H1 (cell line): ENCODE results near the gene VPS18. TPM values are rescaled to one million over a fixed set of nuclear protein-coding genes. Genes with fewer than 3 reads are reported as not detected.
A peak's percentile ranks its signal among the peaks of the same experiment; 100 is the strongest.

Source experiments
- CTCF ChIA-PET: fragments of 300-600 bp; sonication (Branson Sonifier 250); formaldehyde crosslinking; loops from one replicate; lab custom pipeline; 2021; ENCODE audit not compliant: partially characterized antibody; lab: Charles Lee
- POLR2A ChIA-PET: fragments of 300-600 bp; sonication (Branson Sonifier 250); formaldehyde crosslinking; loops from one replicate; lab custom pipeline; 2021; ENCODE audit warnings: inconsistent platforms; ENCODE audit not compliant: partially characterized antibody; lab: Charles Lee
- DNase-seq, 2 experiments: peaks; one replicate each; pipeline versions ENCODE4 v3.0.0 to v3.0.0-alpha.2; 2010 to 2022; ENCODE audit warnings: low spot score in 2 of 2, low read depth in 1 of 2, mixed read lengths in 1 of 2
- FAIRE-seq: peaks from 2 replicates; lab custom pipeline; 2011; peaks lifted over from hg19 to GRCh38; lab: Jason Lieb, UNC
- H2AFZ ChIP-seq: 2 replicates; pipeline ENCODE4 v1.8.1; 2012; ENCODE audit warnings: low read length, inconsistent platforms
- H2AK5ac ChIP-seq: 2 replicates; pipeline ENCODE4 v1.6.1; 2013; ENCODE audit warnings: low read depth, low read length
- H2BK120ac ChIP-seq: replicated peaks from 2 replicates; pipeline ENCODE3; 2013; ENCODE audit warnings: low read depth, low read length, inconsistent platforms
- H2BK12ac ChIP-seq: 2 replicates; pipeline ENCODE4 v1.6.1; 2013; ENCODE audit warnings: low read depth, low read length
- H2BK15ac ChIP-seq: 2 replicates; pipeline ENCODE4 v1.6.1; 2013; ENCODE audit warnings: low read length
- H2BK20ac ChIP-seq: 2 replicates; pipeline ENCODE4 v1.6.1; 2013; ENCODE audit warnings: low read length
- H2BK5ac ChIP-seq: 2 replicates; pipeline ENCODE4 v1.6.1; 2013; ENCODE audit warnings: low read depth, low read length
- H3K14ac ChIP-seq: 2 replicates; pipeline ENCODE4 v1.6.1; 2013; ENCODE audit warnings: inconsistent platforms; ENCODE audit not compliant: insufficient read length
- H3K18ac ChIP-seq: 2 replicates; pipeline ENCODE4 v1.6.1; 2013; ENCODE audit warnings: low read length; ENCODE audit errors: extremely low read depth
- H3K23ac ChIP-seq: 2 replicates; pipeline ENCODE4 v1.6.1; 2013; ENCODE audit warnings: inconsistent platforms; ENCODE audit not compliant: insufficient read length
- H3K23me2 ChIP-seq: 2 replicates; pipeline ENCODE4 v1.6.1; 2013; ENCODE audit warnings: low read depth, low read length
- H3K27ac ChIP-seq: 2 replicates; pipeline ENCODE4 v1.6.1; 2011; ENCODE audit warnings: low read depth, low read length, inconsistent platforms
- H3K27me3 ChIP-seq, 4 experiments: replicated peaks in 1 of 4; 1 replicate in 1 of 4; 2 replicates in 3 of 4; pipeline versions ENCODE4 v1.6.1 to v1.8.1; 2011 to 2013; ENCODE audit warnings: low read length in 3 of 4, mild to moderate bottlenecking in 3 of 4, inconsistent platforms in 2 of 4, mixed read lengths in 2 of 4, moderate library complexity in 1 of 4; ENCODE audit not compliant: control insufficient read depth in 3 of 4, insufficient read depth in 3 of 4; ENCODE audit errors: extremely low read depth in 1 of 4
- H3K36me3 ChIP-seq, 4 experiments: 2 replicates each; pipeline versions ENCODE4 v1.6.1 to v1.8.1; 2011 to 2013; ENCODE audit warnings: mild to moderate bottlenecking in 4 of 4, low read length in 3 of 4, moderate library complexity in 2 of 4, control low read depth in 1 of 4, inconsistent platforms in 1 of 4; ENCODE audit not compliant: insufficient read depth in 4 of 4, control insufficient read depth in 2 of 4
- H3K4ac ChIP-seq: replicated peaks from 2 replicates; pipeline ENCODE3; 2013; ENCODE audit warnings: low read length, low read depth, mixed read lengths, inconsistent platforms; ENCODE audit not compliant: insufficient read length
- H3K4me1 ChIP-seq, 4 experiments: replicated peaks in 1 of 4; 1 replicate in 1 of 4; 2 replicates in 3 of 4; pipeline versions ENCODE4 v1.6.1 to v1.8.1; 2011 to 2013; ENCODE audit warnings: low read length in 3 of 4, inconsistent platforms in 2 of 4, mixed read lengths in 1 of 4; ENCODE audit not compliant: insufficient read depth in 4 of 4, control insufficient read depth in 3 of 4
- H3K4me2 ChIP-seq, 2 experiments: 2 replicates each; pipeline versions ENCODE4 v1.6.1 to v1.8.1; 2011 to 2013; ENCODE audit warnings: low read depth in 2 of 2, low read length in 2 of 2, control low read depth in 1 of 2, inconsistent platforms in 1 of 2, mild to moderate bottlenecking in 1 of 2; ENCODE audit not compliant: insufficient read depth in 1 of 2
- H3K4me3 ChIP-seq, 4 experiments: fragments of 200-600, 300-600 bp in 1 of 4; sonication (generic), shearing (Covaris generic), sonication (Bioruptor Twin) in 1 of 4; 2 replicates each; pipeline versions ENCODE4 v1.5.1 to v1.8.1; 2011 to 2016; ENCODE audit warnings: low read length in 4 of 4, low read depth in 3 of 4, control low read depth in 2 of 4, inconsistent platforms in 2 of 4, mild to moderate bottlenecking in 2 of 4, mixed read lengths in 1 of 4, moderate library complexity in 1 of 4; ENCODE audit not compliant: insufficient read depth in 2 of 4; ENCODE audit errors: extremely low read depth in 1 of 4
- H3K56ac ChIP-seq: replicated peaks from 2 replicates; pipeline ENCODE3; 2013; ENCODE audit warnings: low read depth, mild to moderate bottlenecking, mixed read lengths, low read length, inconsistent platforms; ENCODE audit not compliant: insufficient read length
- H3K79me1 ChIP-seq: 2 replicates; pipeline ENCODE4 v1.6.1; 2013; ENCODE audit warnings: low read depth, low read length, control low read depth
- H3K79me2 ChIP-seq, 2 experiments: 2 replicates each; pipeline versions ENCODE4 v1.6.1 to v1.8.1; 2012 to 2013; ENCODE audit warnings: low read length in 2 of 2, mild to moderate bottlenecking in 2 of 2, inconsistent platforms in 1 of 2; ENCODE audit not compliant: insufficient read depth in 2 of 2, control insufficient read depth in 1 of 2
- H3K9ac ChIP-seq, 4 experiments: replicated peaks in 1 of 4; 1 replicate in 1 of 4; 2 replicates in 3 of 4; pipeline versions ENCODE4 v1.6.1 to v1.8.1; 2011 to 2013; ENCODE audit warnings: low read depth in 3 of 4, low read length in 3 of 4, control low read depth in 2 of 4, mild to moderate bottlenecking in 2 of 4, moderate library complexity in 2 of 4, inconsistent platforms in 1 of 4; ENCODE audit errors: extremely low read depth in 1 of 4
- H3K9me3 ChIP-seq, 2 experiments: 2 replicates each; pipeline versions ENCODE4 v1.6.1 to v1.8.1; 2012 to 2013; ENCODE audit warnings: mild to moderate bottlenecking in 2 of 2, moderate library complexity in 2 of 2, control low read depth in 1 of 2, inconsistent platforms in 1 of 2, low read depth in 1 of 2, low read length in 1 of 2, mixed read lengths in 1 of 2; ENCODE audit not compliant: insufficient read depth in 2 of 2
- H4K20me1 ChIP-seq, 2 experiments: replicated peaks in 1 of 2; 2 replicates each; pipeline versions ENCODE3 to v1.8.1; 2011 to 2013; ENCODE audit warnings: inconsistent platforms in 2 of 2, low read length in 2 of 2, mild to moderate bottlenecking in 1 of 2; ENCODE audit not compliant: insufficient read depth in 2 of 2, control insufficient read depth in 1 of 2
- H4K5ac ChIP-seq: 2 replicates; pipeline ENCODE4 v1.6.1; 2013; ENCODE audit warnings: low read length, low read depth, mixed read lengths, inconsistent platforms; ENCODE audit not compliant: insufficient read length
- H4K8ac ChIP-seq: 2 replicates; pipeline ENCODE4 v1.8.0; 2013; ENCODE audit warnings: mild to moderate bottlenecking, moderate library complexity, low read length, inconsistent platforms; ENCODE audit not compliant: insufficient read depth; ENCODE audit errors: extremely low read depth
- H4K91ac ChIP-seq: replicated peaks from 2 replicates; pipeline ENCODE3; 2013; ENCODE audit warnings: low read length, mixed read lengths, inconsistent platforms; ENCODE audit not compliant: insufficient read length
- CBX8 ChIP-seq: fragments of 300-800, 300-1000 bp; sonication (generic); IDR thresholded peaks from 2 replicates; pipeline ENCODE4 v1.7.1; 2016; ENCODE audit warnings: low read depth, low read length, borderline replicate concordance
- JUN ChIP-seq: IDR thresholded peaks from 2 replicates; pipeline ENCODE4 v1.6.1; 2011; ENCODE audit warnings: low read depth, mild to moderate bottlenecking, improper control_type of control experiment, low read length
- JUND ChIP-seq: IDR thresholded peaks from 2 replicates; pipeline ENCODE4 v1.6.1; 2011; ENCODE audit warnings: mild to moderate bottlenecking, improper control_type of control experiment, low read length
- KDM1A ChIP-seq: fragments of 200-600, 300-600 bp; sonication (generic); IDR thresholded peaks from 2 replicates; pipeline ENCODE4 v1.7.1; 2016; ENCODE audit warnings: mild to moderate bottlenecking, low read length, borderline replicate concordance
- POLR2A ChIP-seq, 2 experiments: IDR thresholded peaks; 1 replicate in 1 of 2; 2 replicates in 1 of 2; pipeline ENCODE4 v1.6.1; 2011; ENCODE audit warnings: low read depth in 2 of 2, low read length in 2 of 2, mild to moderate bottlenecking in 2 of 2; ENCODE audit errors: control extremely low read depth in 1 of 2
- TEAD4 ChIP-seq: IDR thresholded peaks from 2 replicates; pipeline ENCODE4 v1.6.1; 2012; ENCODE audit warnings: low read depth, low read length, inconsistent platforms, mixed read lengths
- WGBS, 2 experiments: shearing (Covaris generic) in 1 of 2; methylation state at CpG; one replicate each; pipeline versions ENCODE4 v1.1.6 to v1.1.7; 2013 to 2015; ENCODE audit warnings: low lambda C conversion rate in 2 of 2, mixed read lengths in 2 of 2, inconsistent platforms in 1 of 2, low coverage in 1 of 2, missing lambda C conversion rate in 1 of 2; ENCODE audit not compliant: insufficient replicate concordance in 2 of 2, insufficient coverage in 1 of 2, insufficient read length in 1 of 2; ENCODE audit errors: extremely low coverage in 1 of 2, missing lambda C conversion rate in 1 of 2; 5-methylcytosine and 5-hydroxymethylcytosine counted together
- polyA plus RNA-seq, 7 experiments: library from polyadenylated mRNA; depleted of rRNA in 3 of 7; stranded (reverse) in 5 of 7; unstranded in 2 of 7; fragments of >200 nt in 5 of 7; fragments of 200-250 nt in 2 of 7; gene quantifications; 1 replicate in 5 of 7; 2 replicates in 1 of 7; 4 replicates in 1 of 7; pipeline versions ENCODE4 v1.2.1 to v1.2.3, GENCODE V29; 2011 to 2013; ENCODE audit warnings: missing spikeins in 2 of 7, mixed read lengths in 2 of 7
- total RNA-seq: library from RNA; stranded (reverse); fragmentation: NEBNext Ultra II Directional; extraction: Animal tissue kit (Norgen Biotek cat#: 25700); gene quantifications from 2 replicates; pipeline ENCODE4 v1.2.1, GENCODE V29; 2021

The VPS18 gene
- total and polyA plus RNA-seq, 2 of the 8 experiments (the other 6 are each of a cell fraction or from before 2014, with no cell fraction given), result 28.9 to 32.7 TPM

DNA sequence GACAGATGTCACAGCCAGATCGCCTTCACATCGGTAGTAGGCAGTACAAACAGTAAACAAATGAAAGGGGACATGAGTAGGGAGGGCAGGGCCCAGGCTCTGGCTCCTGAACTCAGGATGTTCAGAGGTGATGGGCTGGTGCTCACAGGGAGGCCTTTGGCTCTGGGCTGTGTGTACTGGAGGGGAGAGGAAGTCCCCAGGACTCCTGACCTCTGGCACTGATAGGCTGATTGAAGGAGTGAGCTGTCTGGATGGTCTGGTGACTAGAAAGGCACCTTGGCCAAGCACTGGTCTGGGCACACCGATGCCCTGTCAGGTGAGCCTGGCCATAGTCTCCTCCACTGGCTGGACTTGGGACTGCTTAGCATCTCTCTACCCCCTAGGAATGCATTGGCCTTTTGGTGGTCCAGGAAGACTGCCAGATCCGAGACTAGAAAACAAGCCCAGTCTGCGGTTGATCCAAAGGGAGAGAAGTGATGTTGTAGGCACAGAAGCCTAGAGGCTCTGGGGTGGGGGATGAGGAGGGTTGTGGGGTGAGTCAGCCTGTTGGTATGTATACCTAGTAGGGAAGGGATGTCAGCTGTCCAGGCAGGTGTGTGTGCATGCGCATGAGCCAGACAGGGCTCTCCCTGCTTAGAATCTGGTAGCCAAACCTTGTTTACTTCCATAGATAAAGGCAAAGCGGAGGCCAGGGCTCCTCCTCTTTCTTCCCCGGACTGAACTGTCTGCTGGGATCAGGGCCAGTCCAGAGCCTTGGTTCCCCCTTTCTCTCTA is 48.6 kb upstream of the VPS18 start:
- H4K91ac ChIP-seq, result no peak overlapping the region
- H3K9ac ChIP-seq, result peak overlapping the region in 1 of 4 experiments; percentile 16; a peak in 2 of 7 replicates
- no peak for TF ChIP-seq KDM1A
- 0 out of 2 replicates have a peak, but pooled peaks have one; percentile 36 for TF ChIP-seq JUN
- no peak for TF ChIP-seq CBX8
- 0 out of 2 replicates have a peak, but pooled peaks have one; percentile 36 for TF ChIP-seq TEAD4
- TF ChIP-seq JUND, result peak; percentile 86
- peak in 1 of 2 experiments; percentile 53; a peak in 2 of 3 replicates for TF ChIP-seq POLR2A (IDR thresholded peaks at IDR 0.05; ENCODE audit: control extremely low read depth in 1 of 2, low read depth in 2 of 2, low read length in 2 of 2)
- no peak overlapping the region for H3K56ac ChIP-seq
- DNase-seq (no peak), FAIRE-seq (no peak)
- no peak overlapping the region for H4K5ac ChIP-seq
- no peak overlapping the region for H3K18ac ChIP-seq
- 87% methylated on average over 8 of the region's 8 CpGs; no CpG with 5 or more reads in 1 of the 2 experiments for WGBS, 2 experiments
- peaks cover 13% of the 10 kb centered on the region for H3K23me2 ChIP-seq
- no peak overlapping the region for H3K4ac ChIP-seq
- H3K4me1 ChIP-seq, result peaks cover 0 to 26% (median 15%) of the 10 kb centered on the region in 4 experiments; a peak in 6 of 7 replicates
- no peak overlapping the region for H4K8ac ChIP-seq
- H2BK15ac ChIP-seq, result no peak overlapping the region
- H2BK12ac ChIP-seq, result peak overlapping the region; percentile 35; the same call in 1 of the 2 replicates
- H3K9me3 ChIP-seq, result no peaks in the 10 kb centered on the region
- no peak overlapping the region for H2BK120ac ChIP-seq
- POLR2A ChIA-PET, result interaction anchor here (0.5 to 2.8 kb wide), 8 partner anchors 12 to 181 kb away, joined by 3 to 17 read pairs (median 5); partner anchors contain the start of genes DNAJC17 and GCHFR
- H3K36me3 ChIP-seq, result peaks cover 1 to 23% (median 3%) of the 10 kb centered on the region in 4 experiments; a peak in 6 of 8 replicates
- H3K27me3 ChIP-seq, result peaks cover 0 to 2% (median 0%) of the 10 kb centered on the region in 4 experiments; a peak in 1 of 7 replicates
- peak overlapping the region; percentile 85 to 96 for H3K4me2 ChIP-seq
- H2AK5ac ChIP-seq, result peak overlapping the region; percentile 91; the same call in 1 of the 2 replicates
- peak overlapping the region; percentile 16 to 88 (median 74); a peak in 7 of 8 replicates for H3K4me3 ChIP-seq
- H3K79me2 ChIP-seq, result peaks cover 0 to 52% of the 10 kb centered on the region in 2 experiments; a peak in 3 of 4 replicates
- CTCF ChIA-PET, result interaction anchor here (0.8 to 14.5 kb wide), 9 partner anchors 11 to 190 kb away, joined by 3 to 157 read pairs (median 5); partner anchors contain the start of gene RHOV
- peaks cover 24% of the 10 kb centered on the region for H3K79me1 ChIP-seq
- no peak overlapping the region for H2BK20ac ChIP-seq
- peak overlapping the region; percentile 22 for H2BK5ac ChIP-seq
- H3K23ac ChIP-seq, result no peak overlapping the region
- no peak overlapping the region for H2AFZ ChIP-seq
- H4K20me1 ChIP-seq, result peaks cover 7 to 20% of the 10 kb centered on the region in 2 experiments
- H3K27ac ChIP-seq, result no peak overlapping the region
- H3K14ac ChIP-seq, result no peak overlapping the region
